NT2/D1 (cell line): ENCODE data around the gene FREM2.

ENCODE experiments used
- YY1 ChIP-seq: IDR thresholded peaks from 2 replicates; pipeline ENCODE4 v1.6.1; 2011; ENCODE audit not compliant: insufficient read length, insufficient read depth
- ZNF274 ChIP-seq: IDR thresholded peaks from 2 replicates; pipeline ENCODE4 v1.6.1; 2011; ENCODE audit warnings: mild to moderate bottlenecking, low read depth, low read length

DNA sequence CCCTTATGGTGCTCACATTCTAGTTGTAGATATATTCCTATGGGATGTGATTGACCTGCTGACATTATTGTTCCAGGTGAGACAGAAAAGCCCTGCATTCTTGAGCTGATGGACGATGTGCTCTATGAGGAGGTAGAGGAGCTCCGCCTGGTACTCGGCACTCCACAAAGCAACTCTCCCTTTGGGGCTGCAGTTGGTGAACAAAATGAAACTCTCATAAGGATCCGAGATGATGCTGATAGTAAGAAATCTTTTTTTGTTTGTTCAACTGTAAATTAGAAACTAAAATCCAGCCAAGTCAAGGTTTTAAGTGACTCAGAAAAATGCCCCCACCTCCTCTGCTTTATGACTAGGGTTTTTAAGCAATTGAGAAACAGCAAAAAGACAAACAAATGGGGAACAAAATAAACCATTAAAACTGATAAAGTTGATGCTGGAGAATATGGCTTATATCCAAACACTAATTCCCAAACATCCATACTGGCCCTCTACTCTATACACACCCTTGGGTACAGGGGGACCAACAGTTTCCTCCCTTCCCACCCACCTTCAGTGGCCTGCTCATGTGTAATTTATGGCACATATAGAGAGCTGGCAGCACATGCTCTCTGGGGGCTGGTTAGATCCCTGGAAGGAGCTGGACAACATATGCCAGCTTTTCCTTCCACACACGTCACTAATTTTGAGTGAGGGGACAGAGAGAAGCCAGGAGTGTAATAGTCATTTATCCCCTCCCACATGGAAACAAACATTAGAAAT, 164.2 kb downstream of the FREM2 start:
- TF ChIP-seq YY1 (no peak), ZNF274 (no peak)
